AG04449 (cell line): ENCODE data around the gene ANKRD34A.

ENCODE experiments used
- CTCF ChIA-PET: fragments of 350-600 bp; formaldehyde crosslinking; extraction: SDS; loops from one replicate; lab custom pipeline; 2021; ENCODE audit warnings: antibody characterized with exemption; lab: Yijun Ruan, JAX
- POLR2A ChIA-PET: fragments of 400-600, 350-600 bp; formaldehyde crosslinking; extraction: SDS; loops from one replicate; lab custom pipeline; 2020; ENCODE audit warnings: antibody characterized with exemption, inconsistent platforms; lab: Yijun Ruan, JAX
- DNase-seq: peaks from one replicate; pipeline ENCODE4 v3.0.0-alpha.2; 2010; ENCODE audit warnings: low read depth, low spot score
- H3K4me3 ChIP-seq: 2 replicates; pipeline ENCODE4 v1.5.1; 2011; ENCODE audit warnings: low read depth, mild to moderate bottlenecking, control low read depth, low read length
- TF ChIP-seq, protein P1 (sequence below): IDR thresholded peaks from one replicate; pipeline ENCODE4 v1.5.1; 2011; ENCODE audit warnings: mild to moderate bottlenecking, moderate library complexity, low read length, control low read depth, inconsistent platforms; ENCODE audit not compliant: insufficient read depth; ENCODE audit errors: missing control alignments

ANKRD34A gene

DNA sequence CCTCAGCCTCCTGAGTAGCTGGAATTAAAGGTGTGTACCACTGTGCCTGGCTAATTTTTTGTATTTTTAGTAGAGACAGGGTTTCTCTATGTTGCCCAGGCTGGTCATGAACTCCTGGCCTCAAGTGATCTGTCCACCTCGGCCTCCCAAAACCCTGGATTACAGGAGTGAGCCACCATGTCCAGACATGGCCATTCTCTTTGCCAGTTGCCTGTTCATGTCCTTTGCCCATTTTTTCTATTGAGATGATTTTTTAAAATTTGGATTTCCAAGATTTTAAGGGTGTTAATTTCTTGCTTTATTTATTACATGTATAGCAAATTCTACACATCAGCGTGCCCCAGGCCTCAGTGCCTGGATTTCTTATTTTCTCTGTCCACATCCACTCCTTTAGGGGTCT is 2.9 kb upstream of the ANKRD34A start:
- ChIA-PET POLR2A (interaction anchor here (1.3 kb wide), 1 partner anchor 13 kb away, joined by 3 read pairs; no protein-coding TSS in a partner anchor), CTCF (interaction anchor here (1.0 to 8.5 kb wide), 7 partner anchors 11 to 47 kb away, joined by 3 to 130 read pairs (median 3); partner anchors contain the start of gene RBM8A)
- no peak for DNase-seq
- TF ChIP-seq, protein P1, sequence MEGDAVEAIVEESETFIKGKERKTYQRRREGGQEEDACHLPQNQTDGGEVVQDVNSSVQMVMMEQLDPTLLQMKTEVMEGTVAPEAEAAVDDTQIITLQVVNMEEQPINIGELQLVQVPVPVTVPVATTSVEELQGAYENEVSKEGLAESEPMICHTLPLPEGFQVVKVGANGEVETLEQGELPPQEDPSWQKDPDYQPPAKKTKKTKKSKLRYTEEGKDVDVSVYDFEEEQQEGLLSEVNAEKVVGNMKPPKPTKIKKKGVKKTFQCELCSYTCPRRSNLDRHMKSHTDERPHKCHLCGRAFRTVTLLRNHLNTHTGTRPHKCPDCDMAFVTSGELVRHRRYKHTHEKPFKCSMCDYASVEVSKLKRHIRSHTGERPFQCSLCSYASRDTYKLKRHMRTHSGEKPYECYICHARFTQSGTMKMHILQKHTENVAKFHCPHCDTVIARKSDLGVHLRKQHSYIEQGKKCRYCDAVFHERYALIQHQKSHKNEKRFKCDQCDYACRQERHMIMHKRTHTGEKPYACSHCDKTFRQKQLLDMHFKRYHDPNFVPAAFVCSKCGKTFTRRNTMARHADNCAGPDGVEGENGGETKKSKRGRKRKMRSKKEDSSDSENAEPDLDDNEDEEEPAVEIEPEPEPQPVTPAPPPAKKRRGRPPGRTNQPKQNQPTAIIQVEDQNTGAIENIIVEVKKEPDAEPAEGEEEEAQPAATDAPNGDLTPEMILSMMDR, result no peak
- no peak overlapping the region for H3K4me3 ChIP-seq

DNA sequence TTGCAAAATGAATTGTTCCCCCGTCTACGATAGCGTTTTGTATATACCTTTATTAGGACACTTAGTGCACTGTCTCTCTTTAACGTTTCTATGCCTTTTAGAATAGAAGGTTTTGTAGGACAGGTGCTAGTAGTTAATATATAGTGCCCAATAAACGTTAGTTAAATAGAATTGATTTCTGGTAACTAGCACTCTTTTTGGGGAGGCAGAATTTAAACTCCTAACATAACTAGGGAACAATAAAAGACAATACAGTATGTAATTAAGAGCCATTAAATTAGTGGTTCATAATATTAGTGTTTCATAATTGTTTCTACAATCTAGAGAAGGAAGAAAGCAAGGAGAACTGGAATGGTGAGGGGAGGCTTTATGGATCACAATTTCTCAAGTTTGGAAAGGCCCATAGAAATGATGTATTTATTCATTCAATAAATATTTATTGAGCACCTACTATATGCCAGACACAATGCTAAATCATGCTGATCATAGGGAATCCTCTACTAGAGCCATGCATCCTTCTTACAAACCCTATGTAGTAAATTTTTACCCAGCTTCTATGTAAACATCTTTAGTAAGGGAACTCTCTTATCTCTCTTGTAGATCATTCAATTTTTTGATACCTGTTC is 857 bp upstream of the ANKRD34A start:
- ChIA-PET CTCF (interaction anchor here (1.1 to 8.5 kb wide), 10 partner anchors 8 to 120 kb away, joined by 3 to 130 read pairs (median 6); partner anchors contain the start of genes ITGA10, NUDT17, RBM8A and TXNIP), POLR2A (interaction anchor here (0.7 to 1.9 kb wide), 5 partner anchors 11 to 73 kb away, joined by 3 to 15 read pairs (median 3); partner anchors contain the start of gene RBM8A)
- TF ChIP-seq, protein P1, result no peak

DNA sequence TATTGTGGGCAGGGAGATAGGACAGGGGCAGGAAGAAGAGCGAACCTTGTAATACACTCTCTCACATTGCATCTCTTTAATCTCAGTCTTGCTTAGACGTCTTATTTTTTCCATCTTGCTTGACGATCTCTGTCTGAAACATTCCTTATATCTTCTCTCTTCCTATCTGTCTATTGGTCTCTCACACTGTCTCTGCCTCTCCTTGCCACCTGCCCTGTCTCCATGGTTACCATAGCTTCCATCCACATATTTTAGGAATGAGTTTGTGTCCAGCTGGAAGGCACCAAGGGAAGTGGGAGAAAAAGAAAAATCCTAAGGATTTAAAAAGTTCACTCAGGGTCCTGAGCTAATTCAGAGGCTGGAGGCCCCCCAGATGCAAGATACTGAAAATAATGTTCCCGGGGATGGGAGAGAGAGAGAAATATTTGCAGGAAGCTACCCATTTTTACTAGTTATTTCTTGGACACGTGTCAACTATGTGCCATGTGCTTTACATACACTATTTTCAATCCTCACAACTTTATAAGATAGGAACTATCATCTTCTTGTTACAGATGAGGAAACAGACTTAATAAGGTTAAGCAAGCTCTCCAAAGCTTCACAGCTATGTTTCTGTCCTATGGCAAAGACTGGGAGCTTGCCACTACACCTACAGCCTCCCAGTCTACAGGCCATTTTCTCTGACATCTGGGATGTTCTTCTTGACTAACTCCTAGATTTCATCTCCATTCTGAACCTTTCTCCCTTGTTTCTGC is 933 bp downstream of the ANKRD34A start:
- TF ChIP-seq, protein P1, result no peak
- DNase-seq, result no peak
- H3K4me3 ChIP-seq, result peak overlapping the region; percentile 93
- ChIA-PET CTCF (interaction anchor here (1.0 to 8.5 kb wide), 12 partner anchors 10 to 114 kb away, joined by 3 to 130 read pairs (median 6); partner anchors contain the start of genes ITGA10 and RBM8A), POLR2A (interaction anchor here (0.6 to 2.4 kb wide), 5 partner anchors 33 to 116 kb away, joined by 3 to 18 read pairs (median 6); partner anchors contain the start of genes ANKRD35, PIAS3 and TXNIP)

More for the DNA sequence above, 857 bp upstream of the ANKRD34A start:
- DNase-seq, result no peak
- peak overlapping the region; percentile 93 for H3K4me3 ChIP-seq

DNA sequence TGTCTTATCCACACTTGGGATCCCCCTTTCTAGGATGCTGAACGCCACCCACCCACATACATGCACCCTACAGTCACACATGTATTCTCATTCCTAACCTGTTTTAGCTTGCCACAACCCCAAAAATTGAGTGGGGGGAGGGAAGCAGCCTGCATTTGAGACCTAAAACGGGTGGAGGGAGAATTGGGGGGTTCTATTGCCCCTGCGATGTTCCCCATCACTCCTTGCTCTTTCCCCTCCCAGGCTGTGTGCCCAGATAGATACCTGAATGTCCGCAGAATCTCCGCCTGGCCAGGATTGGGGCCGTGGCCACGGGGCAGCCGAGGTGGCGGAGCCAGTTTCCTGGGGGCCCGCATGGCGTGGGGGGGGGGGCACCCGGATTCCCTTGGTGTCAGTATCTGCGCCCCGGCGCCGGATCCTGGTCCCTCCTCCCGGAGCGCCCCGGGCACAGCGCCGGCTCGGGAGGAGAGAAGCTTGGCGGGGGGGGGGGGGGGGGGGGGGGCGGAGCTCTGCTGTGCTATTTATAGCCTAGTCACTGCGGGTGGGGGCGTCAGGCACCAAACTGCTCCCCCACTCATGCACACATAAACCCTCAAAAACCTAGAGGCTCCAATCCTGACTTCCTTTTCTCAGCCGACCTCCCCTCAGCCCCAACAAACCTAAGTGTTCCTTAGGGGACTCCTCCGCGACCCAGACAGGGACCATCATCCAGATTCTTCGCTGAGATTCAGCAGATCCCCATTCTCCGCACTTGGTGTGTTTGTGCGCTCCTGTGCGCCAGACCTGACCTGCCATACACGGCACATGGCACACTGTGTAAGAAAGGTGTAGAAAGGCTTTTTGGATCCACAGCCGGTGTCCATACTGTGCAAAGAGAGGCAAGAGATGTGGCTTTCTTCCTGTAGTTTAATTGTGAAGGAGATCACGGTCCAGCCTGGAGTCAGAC is 1.9 kb downstream of the ANKRD34A start:
- POLR2A ChIA-PET, result interaction anchor here (0.5 to 2.4 kb wide), 4 partner anchors 31 to 104 kb away, joined by 3 to 18 read pairs (median 6); partner anchors contain the start of genes PIAS3 and TXNIP
- CTCF ChIA-PET, result interaction anchor here (1.8 to 8.5 kb wide), 3 partner anchors 15 to 53 kb away, joined by 6 to 130 read pairs (median 8); partner anchors contain the start of gene ITGA10
- H3K4me3 ChIP-seq, result peak overlapping the region; percentile 66
- TF ChIP-seq, protein P1, result no peak
- DNase-seq, result no peak

DNA sequence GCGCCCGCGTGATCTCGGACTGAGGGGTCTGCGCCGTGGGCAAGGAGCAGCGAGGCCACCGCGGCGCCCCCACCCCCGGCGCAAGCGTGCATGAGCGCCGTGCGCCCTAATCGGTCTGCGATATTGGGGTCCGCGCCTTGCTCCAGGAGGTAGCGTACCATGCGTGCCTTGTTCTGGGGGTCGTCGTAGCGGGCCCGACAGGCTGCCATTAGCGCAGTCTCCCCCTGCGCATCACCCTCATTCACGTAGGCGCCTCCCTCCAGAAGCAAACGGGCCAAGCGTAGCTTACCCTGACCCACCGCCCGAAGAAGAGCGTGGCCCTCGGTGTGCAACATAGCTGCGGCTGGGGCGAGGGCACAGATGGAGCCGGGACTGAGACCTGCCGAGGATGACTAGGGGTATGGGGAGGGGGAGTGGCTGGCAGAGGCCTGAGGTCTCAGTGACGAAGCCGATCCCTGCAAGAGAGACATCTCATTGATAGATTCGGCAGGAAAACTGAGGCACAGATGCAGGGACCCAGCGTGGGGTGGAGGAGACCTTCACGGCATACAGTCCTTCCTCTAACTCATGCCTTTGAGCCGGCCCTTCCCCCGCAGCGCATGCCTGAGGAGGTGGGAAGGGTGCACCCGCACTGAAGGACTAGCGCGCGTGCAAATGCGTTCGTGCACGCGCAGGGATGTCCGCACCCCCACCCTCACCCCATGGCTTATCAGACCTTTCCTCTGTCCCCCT is 2.8 kb downstream of the ANKRD34A start:
- TF ChIP-seq, protein P1, result no peak
- DNase-seq, result no peak
- CTCF ChIA-PET, result no interaction called here
- POLR2A ChIA-PET, result no interaction called here
- H3K4me3 ChIP-seq, result peak overlapping the region; percentile 66
